HG02938 (cell line): ENCODE measurements around the gene PCSK1.

Source experiments
- ATAC-seq: cut with Tn5 transposase; IDR thresholded peaks from one replicate; pipeline ENCODE4 v1.9.1; 2021; ENCODE audit warnings: mild to moderate bottlenecking, moderate library complexity; ENCODE audit not compliant: unreplicated experiment

Gene PCSK1

GRCh38 chr5:96433066-96433447 lies at the start of gene PCSK1:
Gene PCSK1, minus strand, starts transcription at chr5:96433248. Its CDS starts 206 bp downstream, at chr5:96433042.
- no peak for ATAC-seq

- ATAC-seq: no peak
These were observed 48.8 kb upstream of the PCSK1 start for GRCh38 chr5:96481867-96482266.

- ATAC-seq: no peak
These were observed 48.1 kb upstream of the PCSK1 start for GRCh38 chr5:96481009-96481786.

- ATAC-seq: no peak
These were observed 45.9 kb upstream of the PCSK1 start for GRCh38 chr5:96478983-96479382.

- no peak for ATAC-seq
These were observed 43.6 kb upstream of the PCSK1 start for GRCh38 chr5:96476654-96477053.

- ATAC-seq: no peak
These were observed 41.0 kb upstream of the PCSK1 start for GRCh38 chr5:96474073-96474472.

GRCh38 chr5:96473155-96473554 lies 40.1 kb upstream of the PCSK1 start:
- no peak for ATAC-seq

GRCh38 chr5:96470785-96471184 lies 37.7 kb upstream of the PCSK1 start:
- no peak for ATAC-seq

GRCh38 chr5:96468956-96469355 lies 35.9 kb upstream of the PCSK1 start:
- no peak for ATAC-seq

- no peak for ATAC-seq
These were observed 30.0 kb upstream of the PCSK1 start for GRCh38 chr5:96463091-96463490.

GRCh38 chr5:96459313-96460121 lies 26.5 kb upstream of the PCSK1 start:
- no peak for ATAC-seq

- ATAC-seq: no peak
These were observed 25.1 kb upstream of the PCSK1 start for GRCh38 chr5:96458176-96458575.

- no peak for ATAC-seq
These were observed 22.7 kb upstream of the PCSK1 start for GRCh38 chr5:96455789-96456188.

- no peak for ATAC-seq
These were observed 20.3 kb upstream of the PCSK1 start for GRCh38 chr5:96453394-96453793.

- no peak for ATAC-seq
These were observed 14.9 kb upstream of the PCSK1 start for GRCh38 chr5:96447949-96448348.

GRCh38 chr5:96440185-96440538 lies 7.1 kb upstream of the PCSK1 start:
- ATAC-seq: peak; percentile 5

GRCh38 chr5:96439477-96440184 lies 6.6 kb upstream of the PCSK1 start:
- peak; percentile 98 for ATAC-seq

- peak; percentile 81 for ATAC-seq
These were observed 1.2 kb upstream of the PCSK1 start for GRCh38 chr5:96434201-96434645.

- ATAC-seq: no peak
These were observed 607 bp downstream of the PCSK1 start for GRCh38 chr5:96432216-96433065.

GRCh38 chr5:96431376-96432187 lies 1.5 kb downstream of the PCSK1 start:
- ATAC-seq: no peak
